Measurements from ENCODE around the gene DCAF17.
"Not testable (repeated sequence)": the region's sequence is repeated elsewhere in the genome, so short reads cannot be mapped to it uniquely, and the experiment has no call there.

Gene DCAF17

GRCh38 chr2:171491292-171491691 lies 57.3 kb downstream of the DCAF17 start:
- Histone ChIP-seq H3K9me3 (ENCODE audit: insufficient read depth, low read length) (no peaks in the 10 kb centered on the region), H3K4me1 (ENCODE audit: insufficient read depth, insufficient read length) (no peaks in the 10 kb centered on the region), H3K27me3 (ENCODE audit: insufficient read depth, insufficient read length) (no peaks in the 10 kb centered on the region), H3K4me3 (ENCODE audit: insufficient read length, low read depth) (no peak overlapping the region), H3K9ac (ENCODE audit: insufficient read length, low read depth) (no peak overlapping the region), H3K36me3 (ENCODE audit: insufficient read depth, insufficient read length, low read length) (no peaks in the 10 kb centered on the region)
- no peak for DNase-seq (ENCODE audit: low read depth, low spot score)
- TF ChIP-seq ZNF274 (IDR thresholded peaks at IDR 0.05; ENCODE audit: low read depth, low read length) (no peak), SUZ12 (IDR thresholded peaks at IDR 0.05; ENCODE audit: extremely low read depth, insufficient read depth, insufficient read length) (no peak), YY1 (IDR thresholded peaks at IDR 0.05; ENCODE audit: insufficient read depth, insufficient read length) (no peak)

GRCh38 chr2:171492664-171493063 lies 58.6 kb downstream of the DCAF17 start:
- Histone ChIP-seq H3K4me3 (ENCODE audit: insufficient read length, low read depth) (no peak overlapping the region), H3K9ac (ENCODE audit: insufficient read length, low read depth) (no peak overlapping the region), H3K4me1 (ENCODE audit: insufficient read depth, insufficient read length) (no peaks in the 10 kb centered on the region), H3K27me3 (ENCODE audit: insufficient read depth, insufficient read length) (no peaks in the 10 kb centered on the region), H3K9me3 (ENCODE audit: insufficient read depth, low read length) (peaks cover 6% of the 10 kb centered on the region; the same call in 1 of the 2 replicates), H3K36me3 (ENCODE audit: insufficient read depth, insufficient read length, low read length) (no peaks in the 10 kb centered on the region)
- DNase-seq (ENCODE audit: low read depth, low spot score) = no peak
- TF ChIP-seq SUZ12 (IDR thresholded peaks at IDR 0.05; ENCODE audit: extremely low read depth, insufficient read depth, insufficient read length) (no peak), ZNF274 (IDR thresholded peaks at IDR 0.05; ENCODE audit: low read depth, low read length) (no peak), YY1 (IDR thresholded peaks at IDR 0.05; ENCODE audit: insufficient read depth, insufficient read length) (no peak)

- not testable (repeated sequence) for H3K9me3 ChIP-seq (ENCODE audit: insufficient read depth, low read length); DNase-seq (ENCODE audit: low read depth, low spot score); H3K27me3 ChIP-seq (ENCODE audit: insufficient read depth, insufficient read length); H3K4me1 ChIP-seq (ENCODE audit: insufficient read depth, insufficient read length); H3K9ac ChIP-seq (ENCODE audit: insufficient read length, low read depth); H3K4me3 ChIP-seq (ENCODE audit: insufficient read length, low read depth); H3K36me3 ChIP-seq (ENCODE audit: insufficient read depth, insufficient read length, low read length)
These were observed 63.6 kb downstream of the DCAF17 start for GRCh38 chr2:171497664-171498063.

- H3K9me3 ChIP-seq (ENCODE audit: insufficient read depth, low read length) = no peaks in the 10 kb centered on the region
- TF ChIP-seq SUZ12 (IDR thresholded peaks at IDR 0.05; ENCODE audit: extremely low read depth, insufficient read depth, insufficient read length) (no peak), YY1 (IDR thresholded peaks at IDR 0.05; ENCODE audit: insufficient read depth, insufficient read length) (no peak)
- no peak overlapping the region for H3K4me3 ChIP-seq (ENCODE audit: insufficient read length, low read depth)
- H3K27me3 ChIP-seq (ENCODE audit: insufficient read depth, insufficient read length) = no peaks in the 10 kb centered on the region
- H3K36me3 ChIP-seq (ENCODE audit: insufficient read depth, insufficient read length, low read length) = no peaks in the 10 kb centered on the region
- H3K4me1 ChIP-seq (ENCODE audit: insufficient read depth, insufficient read length) = no peaks in the 10 kb centered on the region
- no peak overlapping the region for H3K9ac ChIP-seq (ENCODE audit: insufficient read length, low read depth)
- DNase-seq (ENCODE audit: low read depth, low spot score) = no peak
These were observed 71.3 kb downstream of the DCAF17 start for GRCh38 chr2:171505374-171505773.

- H3K9me3 ChIP-seq (ENCODE audit: insufficient read depth, low read length) = no peaks in the 10 kb centered on the region
- DNase-seq (ENCODE audit: low read depth, low spot score) = no peak
- H3K4me3 ChIP-seq (ENCODE audit: insufficient read length, low read depth) = no peak overlapping the region
- H3K4me1 ChIP-seq (ENCODE audit: insufficient read depth, insufficient read length) = no peaks in the 10 kb centered on the region
- H3K27me3 ChIP-seq (ENCODE audit: insufficient read depth, insufficient read length) = no peaks in the 10 kb centered on the region
- H3K36me3 ChIP-seq (ENCODE audit: insufficient read depth, insufficient read length, low read length) = no peaks in the 10 kb centered on the region
- TF ChIP-seq ZNF274 (IDR thresholded peaks at IDR 0.05; ENCODE audit: low read depth, low read length) (no peak), YY1 (IDR thresholded peaks at IDR 0.05; ENCODE audit: insufficient read depth, insufficient read length) (no peak), SUZ12 (IDR thresholded peaks at IDR 0.05; ENCODE audit: extremely low read depth, insufficient read depth, insufficient read length) (no peak)
- no peak overlapping the region for H3K9ac ChIP-seq (ENCODE audit: insufficient read length, low read depth)
These were observed 76.1 kb downstream of the DCAF17 start for GRCh38 chr2:171509945-171510731.

- Histone ChIP-seq H3K27me3 (ENCODE audit: insufficient read depth, insufficient read length) (peaks cover 9% of the 10 kb centered on the region), H3K4me3 (ENCODE audit: insufficient read length, low read depth) (no peak overlapping the region), H3K4me1 (ENCODE audit: insufficient read depth, insufficient read length) (peaks cover 10% of the 10 kb centered on the region), H3K9me3 (ENCODE audit: insufficient read depth, low read length) (peaks cover 5% of the 10 kb centered on the region; the same call in 1 of the 2 replicates), H3K36me3 (ENCODE audit: insufficient read depth, insufficient read length, low read length) (no peaks in the 10 kb centered on the region), H3K9ac (ENCODE audit: insufficient read length, low read depth) (no peak overlapping the region)
- no peak for TF ChIP-seq ZNF274 (IDR thresholded peaks at IDR 0.05; ENCODE audit: low read depth, low read length)
- no peak for TF ChIP-seq SUZ12 (IDR thresholded peaks at IDR 0.05; ENCODE audit: extremely low read depth, insufficient read depth, insufficient read length)
- no peak for TF ChIP-seq YY1 (IDR thresholded peaks at IDR 0.05; ENCODE audit: insufficient read depth, insufficient read length)
- no peak for DNase-seq (ENCODE audit: low read depth, low spot score)
These were observed 78.0 kb downstream of the DCAF17 start for GRCh38 chr2:171512014-171512413.

GRCh38 chr2:171512683-171513195 lies 78.7 kb downstream of the DCAF17 start:
- peaks cover 10% of the 10 kb centered on the region for H3K4me1 ChIP-seq (ENCODE audit: insufficient read depth, insufficient read length)
- H3K4me3 ChIP-seq (ENCODE audit: insufficient read length, low read depth) = no peak overlapping the region
- H3K36me3 ChIP-seq (ENCODE audit: insufficient read depth, insufficient read length, low read length) = no peaks in the 10 kb centered on the region
- TF ChIP-seq ZNF274 (IDR thresholded peaks at IDR 0.05; ENCODE audit: low read depth, low read length) (no peak), SUZ12 (IDR thresholded peaks at IDR 0.05; ENCODE audit: extremely low read depth, insufficient read depth, insufficient read length) (no peak), YY1 (IDR thresholded peaks at IDR 0.05; ENCODE audit: insufficient read depth, insufficient read length) (no peak)
- H3K27me3 ChIP-seq (ENCODE audit: insufficient read depth, insufficient read length) = peaks cover 9% of the 10 kb centered on the region
- H3K9ac ChIP-seq (ENCODE audit: insufficient read length, low read depth) = no peak overlapping the region
- DNase-seq (ENCODE audit: low read depth, low spot score) = no peak
- H3K9me3 ChIP-seq (ENCODE audit: insufficient read depth, low read length) = peaks cover 5% of the 10 kb centered on the region; the same call in 1 of the 2 replicates

Measured in NT2/D1 (cell line).